OCI-LY1 (cell line): Measurements from ENCODE around the gene TUBGCP2.

Experiments used
- H2AFZ ChIP-seq: fragments of 200-600 bp; sonication (generic), shearing (Covaris generic); 2 replicates; pipeline ENCODE4 v1.6.0; 2014; ENCODE audit warnings: antibody characterized with exemption, mild to moderate bottlenecking, low read length
- H3F3A ChIP-seq: fragments of 200-600 bp; sonication (generic), shearing (Covaris generic); 2 replicates; pipeline ENCODE4 v1.6.0; 2014; ENCODE audit warnings: mild to moderate bottlenecking, antibody characterized with exemption, low read length, moderate library complexity; ENCODE audit not compliant: insufficient read depth
- H3K27ac ChIP-seq: fragments of 200-600 bp; sonication (generic); 2 replicates; pipeline ENCODE4 v1.5.1; 2014; ENCODE audit warnings: low read length, mixed run types, mild to moderate bottlenecking, low read depth; ENCODE audit not compliant: poor library complexity, severe bottlenecking
- H3K27me3 ChIP-seq: fragments of 200-600 bp; sonication (generic); 2 replicates; pipeline ENCODE4 v1.6.0; 2014; ENCODE audit warnings: antibody characterized with exemption, mild to moderate bottlenecking, low read length, moderate library complexity; ENCODE audit not compliant: insufficient read depth
- H3K36me3 ChIP-seq: fragments of 200-600 bp; sonication (generic); 2 replicates; pipeline ENCODE4 v1.6.1; 2014; ENCODE audit warnings: mild to moderate bottlenecking, antibody characterized with exemption, low read length, moderate library complexity, mixed read lengths; ENCODE audit not compliant: insufficient read depth
- H3K4me1 ChIP-seq: fragments of 200-600 bp; sonication (generic); 2 replicates; pipeline ENCODE4 v1.5.1; 2014; ENCODE audit warnings: mild to moderate bottlenecking, low read length, moderate library complexity; ENCODE audit not compliant: insufficient read depth, severe bottlenecking
- H3K4me2 ChIP-seq: fragments of 200-600 bp; sonication (generic), shearing (Covaris generic); 2 replicates; pipeline ENCODE4 v1.6.1; 2014; ENCODE audit warnings: low read length
- H3K4me3 ChIP-seq: fragments of 200-600 bp; sonication (generic); 2 replicates; pipeline ENCODE4 v1.5.1; 2014; ENCODE audit warnings: low read length, low read depth, mild to moderate bottlenecking, mixed read lengths; ENCODE audit not compliant: poor library complexity, severe bottlenecking
- H3K79me2 ChIP-seq: fragments of 200-600 bp; shearing (Covaris generic); 2 replicates; pipeline ENCODE4 v1.6.1; 2016; ENCODE audit warnings: mixed run types, low read length, mixed read lengths; ENCODE audit not compliant: insufficient read depth
- H3K9ac ChIP-seq: fragments of 200-600 bp; sonication (generic), shearing (Covaris generic); 2 replicates; pipeline ENCODE4 v1.6.1; 2014; ENCODE audit warnings: mild to moderate bottlenecking, low read length, mixed read lengths
- H3K9me2 ChIP-seq: fragments of 200-600 bp; sonication (generic), shearing (Covaris generic); 2 replicates; pipeline ENCODE4 v1.6.1; 2014; ENCODE audit warnings: low read depth, mild to moderate bottlenecking, low read length, mixed read lengths
- H3K9me3 ChIP-seq: fragments of 200-600 bp; shearing (Covaris generic); 2 replicates; pipeline ENCODE4 v1.6.1; 2014; ENCODE audit warnings: low read length, mixed read lengths
- H4K20me1 ChIP-seq: fragments of 200-600 bp; sonication (generic), shearing (Covaris generic); 2 replicates; pipeline ENCODE4 v1.6.0; 2016; ENCODE audit warnings: mild to moderate bottlenecking, low read length; ENCODE audit not compliant: insufficient read depth
- EZH2 ChIP-seq: fragments of 200-600 bp; sonication (generic), shearing (Covaris generic); IDR thresholded peaks from 2 replicates; pipeline ENCODE4 v1.8.0; 2017; ENCODE audit warnings: borderline replicate concordance, mixed run types, mild to moderate bottlenecking, antibody characterized with exemption, low read length, moderate library complexity, mixed read lengths
- TF ChIP-seq, protein P1 (sequence below): fragments of 200-600 bp; sonication (generic), shearing (Covaris generic); IDR thresholded peaks from 2 replicates; pipeline ENCODE4 v1.5.1; 2017; ENCODE audit warnings: mild to moderate bottlenecking, antibody characterized with exemption, low read length, moderate library complexity, mixed read lengths

Gene TUBGCP2

DNA sequence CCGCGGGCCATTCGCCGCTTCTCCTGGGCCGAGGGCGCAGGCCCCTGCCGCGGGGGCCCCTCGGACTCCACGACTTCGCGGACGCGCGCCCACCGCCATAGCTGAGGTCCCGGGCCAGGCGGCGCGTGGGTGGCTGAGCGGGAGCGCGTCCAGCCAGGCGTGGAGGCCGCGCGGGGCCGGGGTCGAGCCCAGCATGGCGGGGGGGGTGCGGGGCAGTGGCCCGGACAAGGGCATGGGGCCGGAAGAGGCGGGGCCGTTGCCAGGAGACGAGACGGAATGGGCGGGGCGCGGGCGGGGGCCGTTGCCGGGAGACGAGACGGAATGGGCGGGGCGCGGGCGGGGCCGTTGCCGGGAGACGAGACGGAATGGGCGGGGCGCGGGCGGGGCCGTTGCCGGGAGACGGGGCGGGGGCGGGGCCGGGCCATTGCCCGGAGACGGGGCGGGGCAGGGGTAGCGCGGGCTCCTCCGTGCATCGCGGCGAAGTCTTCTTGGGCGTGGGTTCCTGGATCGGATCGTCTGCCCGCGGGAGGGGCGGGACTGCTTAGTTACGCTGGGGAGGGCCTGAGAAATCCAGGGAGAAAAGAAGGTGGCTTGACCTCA is 46.8 kb downstream of the TUBGCP2 start:
- Histone ChIP-seq H3K9ac (peak overlapping the region; percentile 84), H3K4me3 (peak overlapping the region; percentile 81), H3F3A (no peaks in the 10 kb centered on the region), H3K27ac (no peak overlapping the region), H3K36me3 (no peaks in the 10 kb centered on the region), H3K4me2 (peak overlapping the region; percentile 97), H3K4me1 (peaks cover 9% of the 10 kb centered on the region), H3K27me3 (peaks cover 12% of the 10 kb centered on the region), H3K79me2 (no peaks in the 10 kb centered on the region), H3K9me3 (no peaks in the 10 kb centered on the region), H2AFZ (no peak overlapping the region), H3K9me2 (no peaks in the 10 kb centered on the region), H4K20me1 (no peaks in the 10 kb centered on the region)
- TF ChIP-seq, protein P1, sequence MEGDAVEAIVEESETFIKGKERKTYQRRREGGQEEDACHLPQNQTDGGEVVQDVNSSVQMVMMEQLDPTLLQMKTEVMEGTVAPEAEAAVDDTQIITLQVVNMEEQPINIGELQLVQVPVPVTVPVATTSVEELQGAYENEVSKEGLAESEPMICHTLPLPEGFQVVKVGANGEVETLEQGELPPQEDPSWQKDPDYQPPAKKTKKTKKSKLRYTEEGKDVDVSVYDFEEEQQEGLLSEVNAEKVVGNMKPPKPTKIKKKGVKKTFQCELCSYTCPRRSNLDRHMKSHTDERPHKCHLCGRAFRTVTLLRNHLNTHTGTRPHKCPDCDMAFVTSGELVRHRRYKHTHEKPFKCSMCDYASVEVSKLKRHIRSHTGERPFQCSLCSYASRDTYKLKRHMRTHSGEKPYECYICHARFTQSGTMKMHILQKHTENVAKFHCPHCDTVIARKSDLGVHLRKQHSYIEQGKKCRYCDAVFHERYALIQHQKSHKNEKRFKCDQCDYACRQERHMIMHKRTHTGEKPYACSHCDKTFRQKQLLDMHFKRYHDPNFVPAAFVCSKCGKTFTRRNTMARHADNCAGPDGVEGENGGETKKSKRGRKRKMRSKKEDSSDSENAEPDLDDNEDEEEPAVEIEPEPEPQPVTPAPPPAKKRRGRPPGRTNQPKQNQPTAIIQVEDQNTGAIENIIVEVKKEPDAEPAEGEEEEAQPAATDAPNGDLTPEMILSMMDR: no peak
- no peak for TF ChIP-seq EZH2

DNA sequence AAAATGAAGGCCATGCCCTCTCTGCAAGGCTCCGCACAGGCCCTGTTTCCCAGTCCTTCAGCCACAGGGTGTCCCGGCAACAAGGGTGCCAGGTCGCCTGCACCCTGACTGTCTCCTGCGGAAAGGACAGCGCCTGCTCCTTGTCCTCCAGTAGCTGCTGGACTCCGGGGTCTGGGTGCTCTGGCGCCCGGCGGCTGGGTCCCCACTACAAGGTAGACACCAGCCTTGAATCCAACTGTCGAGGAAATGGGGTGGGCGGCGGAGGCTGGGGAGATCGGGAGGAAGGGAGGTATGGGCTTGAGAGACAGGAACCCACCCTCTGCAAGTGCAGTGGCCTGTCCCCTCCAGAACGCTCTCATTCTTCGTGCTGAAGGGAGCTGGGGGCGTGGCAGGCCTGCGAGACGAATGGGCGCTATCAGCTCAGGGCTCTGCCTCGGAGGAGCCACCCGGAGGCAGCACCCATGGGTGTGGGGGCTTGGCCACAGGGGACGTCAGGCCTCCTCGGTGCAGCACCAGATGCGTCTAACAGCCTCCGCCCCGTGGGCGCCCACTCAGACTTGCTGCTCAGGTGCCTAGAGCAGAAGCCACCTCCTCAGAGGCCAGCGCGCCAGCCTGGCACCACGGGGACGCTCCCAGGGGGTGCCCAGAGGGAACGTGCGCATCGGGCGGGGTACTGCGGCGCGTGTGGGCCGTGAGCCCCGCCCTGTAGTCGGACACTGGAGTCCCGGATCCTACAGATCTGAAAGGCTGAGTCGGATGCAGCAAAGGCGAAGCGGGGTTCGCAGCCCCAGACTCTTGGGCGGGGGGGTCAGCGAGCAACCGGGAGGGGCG is 47.6 kb downstream of the TUBGCP2 start:
- no peak for TF ChIP-seq EZH2
- TF ChIP-seq, protein P1: no peak
- Histone ChIP-seq H3K79me2 (no peaks in the 10 kb centered on the region), H3K27me3 (peaks cover 12% of the 10 kb centered on the region), H3K4me2 (peak overlapping the region; percentile 97), H3K27ac (no peak overlapping the region), H4K20me1 (no peaks in the 10 kb centered on the region), H3F3A (no peaks in the 10 kb centered on the region), H2AFZ (no peak overlapping the region), H3K4me1 (peaks cover 9% of the 10 kb centered on the region), H3K4me3 (peak overlapping the region; percentile 81), H3K9me3 (no peaks in the 10 kb centered on the region), H3K36me3 (no peaks in the 10 kb centered on the region), H3K9ac (peak overlapping the region; percentile 84), H3K9me2 (no peaks in the 10 kb centered on the region)

DNA sequence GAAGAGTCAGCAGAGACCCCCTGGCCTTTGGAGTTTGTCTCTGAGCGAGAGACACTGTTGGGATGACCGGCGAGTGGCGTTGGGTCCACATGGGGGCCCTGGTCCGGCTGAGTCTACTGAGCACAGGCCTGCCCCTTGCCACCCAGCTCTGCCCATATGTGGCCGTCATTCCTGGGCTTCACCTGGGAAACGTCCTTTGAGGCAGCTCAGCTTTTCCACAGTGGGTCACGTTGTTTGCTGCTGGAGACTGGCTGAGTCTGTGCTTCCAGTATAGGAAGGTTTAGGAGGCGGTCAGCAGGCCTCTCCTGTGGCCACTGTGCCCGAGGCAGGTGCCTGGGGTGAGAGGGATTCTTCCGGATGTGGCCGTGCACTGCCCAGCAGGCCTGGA is 49.1 kb downstream of the TUBGCP2 start:
- H4K20me1 ChIP-seq: no peaks in the 10 kb centered on the region
- H3K27ac ChIP-seq: no peak overlapping the region
- no peaks in the 10 kb centered on the region for H3K9me2 ChIP-seq
- H3F3A ChIP-seq: no peaks in the 10 kb centered on the region
- no peak overlapping the region for H3K4me3 ChIP-seq
- H3K4me2 ChIP-seq: no peak overlapping the region
- no peak overlapping the region for H3K9ac ChIP-seq
- TF ChIP-seq, protein P1: no peak
- no peak for TF ChIP-seq EZH2
- H3K27me3 ChIP-seq: peaks cover 12% of the 10 kb centered on the region
- no peaks in the 10 kb centered on the region for H3K36me3 ChIP-seq
- no peaks in the 10 kb centered on the region for H3K9me3 ChIP-seq
- no peak overlapping the region for H2AFZ ChIP-seq
- no peaks in the 10 kb centered on the region for H3K79me2 ChIP-seq
- peaks cover 9% of the 10 kb centered on the region for H3K4me1 ChIP-seq
